Colonic mucosa (tissue), 4 donors: ENCODE data around the gene NOL9. TPM values are rescaled to one million over a fixed set of nuclear protein-coding genes. Genes with fewer than 3 reads are reported as not detected.
"Not testable (repeated sequence)": the region's sequence is repeated elsewhere in the genome, so short reads cannot be mapped to it uniquely, and the experiment has no call there.

Source experiments
- DNase-seq: peaks from one replicate; pipeline ENCODE4 v3.0.0-alpha.2; 2020
- H3K27ac ChIP-seq: fragments of 200-600 bp; one replicate; pipeline ENCODE4 v1.8.0; 2021
- H3K27me3 ChIP-seq: fragments of 200-600 bp; one replicate; pipeline ENCODE4 v1.8.0; 2021
- H3K36me3 ChIP-seq: fragments of 200-600 bp; one replicate; pipeline ENCODE4 v1.8.0; 2021
- H3K4me1 ChIP-seq: fragments of 200-600 bp; one replicate; pipeline ENCODE4 v1.8.0; 2021; ENCODE audit warnings: mild to moderate bottlenecking
- H3K4me3 ChIP-seq: fragments of 200-600 bp; one replicate; pipeline ENCODE4 v1.8.0; 2021
- H3K9ac ChIP-seq, 2 donors: one replicate each; pipeline ENCODE4 v1.7.0; 2013; ENCODE audit warnings: control low read depth in 2 of 2, low read depth in 2 of 2, low read length in 2 of 2
- H3K9me3 ChIP-seq: fragments of 200-600 bp; one replicate; pipeline ENCODE4 v1.8.0; 2021
- CTCF ChIP-seq: fragments of 200-600 bp; IDR thresholded peaks from one replicate; pipeline ENCODE4 v1.8.0; 2022; ENCODE audit warnings: antibody characterized with exemption, mild to moderate bottlenecking
- intact Hi-C: fragments of 100-400 bp; cut with DNase I; formaldehyde crosslinking; loops from one replicate; pipeline ENCODE4 v1.14.1; 2022
- total RNA-seq, 2 donors: library from RNA; stranded (reverse); fragmentation: NEBNext Ultra II Directional in 1 of 2; extraction: Animal tissue kit (Norgen Biotek cat#: 25700) in 1 of 2; gene quantifications; one replicate each; pipeline ENCODE4 v1.2.1, GENCODE V29; 2021
- donor health status: healthy.
- donor health status: DM: no; HTN: no; CAD: no.
- donor health status: DM: no; HTN: no; CAD: no.

Gene NOL9
- total RNA-seq, 2 donors from 2014 or later = 14.5 to 27.3 TPM

- Histone ChIP-seq H3K4me3 (no peak overlapping the region), H3K27ac (no peak overlapping the region), H3K9me3 (no peaks in the 10 kb centered on the region), H3K36me3 (no peaks in the 10 kb centered on the region), H3K4me1 (no peaks in the 10 kb centered on the region), H3K9ac (no peak overlapping the region), H3K27me3 (no peaks in the 10 kb centered on the region)
- TF ChIP-seq CTCF = no peak
- intact Hi-C loops = no loop called here
- no peak for DNase-seq
Observed at GRCh38 chr1:6572653-6573383, 18.5 kb upstream of the NOL9 start.

GRCh38 chr1:6570987-6571386, 16.7 kb upstream of the NOL9 start:
- DNase-seq = no peak
- Histone ChIP-seq H3K9me3 (no peaks in the 10 kb centered on the region), H3K4me1 (no peaks in the 10 kb centered on the region), H3K27ac (no peak overlapping the region), H3K4me3 (no peak overlapping the region), H3K9ac (no peak overlapping the region), H3K36me3 (no peaks in the 10 kb centered on the region), H3K27me3 (no peaks in the 10 kb centered on the region)
- no peak for TF ChIP-seq CTCF
- intact Hi-C loops = no loop called here

- Histone ChIP-seq H3K4me3 (no peak overlapping the region), H3K4me1 (no peaks in the 10 kb centered on the region), H3K9ac (no peak overlapping the region), H3K36me3 (no peaks in the 10 kb centered on the region), H3K27me3 (no peaks in the 10 kb centered on the region), H3K9me3 (no peaks in the 10 kb centered on the region), H3K27ac (no peak overlapping the region)
- intact Hi-C loops = no loop called here
- DNase-seq = no peak
- no peak for TF ChIP-seq CTCF
Observed at GRCh38 chr1:6570100-6570499, 15.8 kb upstream of the NOL9 start.

- no peaks in the 10 kb centered on the region for H3K9me3 ChIP-seq
- no peak for TF ChIP-seq CTCF
- intact Hi-C loops = no loop called here
Observed at GRCh38 chr1:6569033-6569432, 14.7 kb upstream of the NOL9 start.

GRCh38 chr1:6560267-6560666, 6.0 kb upstream of the NOL9 start:
- DNase-seq = no peak

More at GRCh38 chr1:6569033-6569432, 14.7 kb upstream of the NOL9 start:
- H3K9ac ChIP-seq = no peak overlapping the region
- H3K4me3 ChIP-seq = no peak overlapping the region
- no peaks in the 10 kb centered on the region for H3K27me3 ChIP-seq
- no peaks in the 10 kb centered on the region for H3K36me3 ChIP-seq
- no peak overlapping the region for H3K27ac ChIP-seq
- no peak for DNase-seq
- H3K4me1 ChIP-seq = no peaks in the 10 kb centered on the region

GRCh38 chr1:6559161-6559560, 4.8 kb upstream of the NOL9 start:
- H3K9me3 ChIP-seq, H3K36me3 ChIP-seq, H3K27ac ChIP-seq, H3K27me3 ChIP-seq, H3K4me1 ChIP-seq, H3K9ac ChIP-seq, H3K4me3 ChIP-seq, DNase-seq: not testable (repeated sequence)
- intact Hi-C loops = loop anchor here (10.0 kb wide), 1 partner anchor 76 kb away; no protein-coding TSS in a partner anchor

More at GRCh38 chr1:6560267-6560666, 6.0 kb upstream of the NOL9 start:
- Histone ChIP-seq H3K36me3 (no peaks in the 10 kb centered on the region), H3K9ac (no peak overlapping the region), H3K4me3 (no peak overlapping the region), H3K27ac (no peak overlapping the region), H3K27me3 (no peaks in the 10 kb centered on the region), H3K4me1 (no peaks in the 10 kb centered on the region), H3K9me3 (no peaks in the 10 kb centered on the region)
- TF ChIP-seq CTCF = no peak
- intact Hi-C loops = no loop called here
